ENCODE results near the gene GPRC5C.

The GPRC5C gene

DNA sequence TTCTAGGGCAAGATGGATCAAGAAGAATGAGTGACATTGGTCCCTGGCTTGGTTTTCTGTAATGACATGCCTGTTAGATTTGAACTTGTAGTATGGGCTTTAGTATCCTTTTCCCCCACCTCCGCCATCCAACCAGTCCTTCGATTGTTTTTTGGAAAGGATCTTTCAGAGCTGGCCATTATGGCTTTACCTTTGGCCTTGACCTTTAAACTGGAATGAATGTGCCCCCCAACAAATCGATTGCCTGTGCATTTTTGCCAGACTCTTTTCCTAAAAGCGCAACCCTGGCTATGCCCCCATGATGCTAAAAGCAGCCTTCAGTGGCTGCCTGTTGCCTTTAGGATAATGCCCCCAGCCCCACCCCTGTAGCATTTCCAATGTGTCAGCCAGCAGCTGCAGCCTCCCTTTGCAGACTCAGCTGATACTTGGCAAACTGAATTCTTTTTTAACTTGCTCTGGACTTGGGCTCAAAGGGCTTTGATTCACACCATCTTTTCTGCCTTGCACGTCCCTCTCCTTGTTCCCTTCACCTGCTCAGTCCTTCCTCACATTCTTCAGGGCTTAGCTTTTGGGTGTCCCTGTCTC, 4.0 kb downstream of the GPRC5C start:
- DNase-seq = no peak

DNA sequence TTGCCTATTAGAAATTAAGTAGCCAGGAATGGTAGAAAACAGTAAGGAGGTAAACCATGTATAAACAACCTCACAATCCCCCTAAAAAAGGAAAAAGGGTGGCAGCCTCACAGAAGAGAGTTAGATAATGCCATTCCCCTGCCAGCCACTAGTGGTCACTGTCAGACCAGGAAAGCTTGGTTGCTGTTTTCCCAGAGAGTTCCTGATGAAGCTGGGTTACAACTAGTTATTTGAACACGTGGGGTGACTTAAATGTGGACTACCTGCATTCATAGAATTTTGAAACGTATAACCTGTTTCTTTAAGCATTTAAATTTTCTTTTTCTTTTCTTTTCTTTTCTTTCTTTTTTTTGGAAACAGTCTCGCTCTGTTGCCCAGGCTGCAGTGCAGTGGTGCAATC, 5.8 kb downstream of the GPRC5C start:
- DNase-seq = no peak

- no peak for DNase-seq
Observed at GRCh38 chr17:74439691-74440567, 8.0 kb downstream of the GPRC5C start.

- DNase-seq = no peak
Observed at GRCh38 chr17:74441537-74441936, 9.6 kb downstream of the GPRC5C start.

DNA sequence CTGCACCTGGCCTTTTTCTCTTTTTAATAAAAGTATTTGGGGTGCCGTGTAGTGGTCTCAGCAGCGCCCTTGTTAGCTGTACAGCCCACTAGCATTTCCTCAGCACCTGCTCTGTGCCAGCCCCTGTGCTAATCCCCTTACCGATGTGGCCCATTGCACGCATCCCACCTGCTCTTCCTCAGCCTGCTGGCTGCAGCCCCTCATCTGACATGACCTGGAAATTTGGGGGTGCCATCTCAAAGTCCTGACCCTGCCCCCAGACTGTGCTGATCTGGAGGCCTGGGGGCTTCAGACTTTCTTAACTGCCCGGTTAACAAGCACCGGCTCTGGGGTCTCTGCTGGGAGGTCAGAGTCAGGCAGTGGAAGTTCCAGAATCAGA, 10.4 kb downstream of the GPRC5C start:
- no peak for DNase-seq

GRCh38 chr17:74442670-74443515, 11.0 kb downstream of the GPRC5C start:
- peak; percentile 63 for DNase-seq

- DNase-seq = no peak
Observed at GRCh38 chr17:74443516-74444296, 11.8 kb downstream of the GPRC5C start.

DNA sequence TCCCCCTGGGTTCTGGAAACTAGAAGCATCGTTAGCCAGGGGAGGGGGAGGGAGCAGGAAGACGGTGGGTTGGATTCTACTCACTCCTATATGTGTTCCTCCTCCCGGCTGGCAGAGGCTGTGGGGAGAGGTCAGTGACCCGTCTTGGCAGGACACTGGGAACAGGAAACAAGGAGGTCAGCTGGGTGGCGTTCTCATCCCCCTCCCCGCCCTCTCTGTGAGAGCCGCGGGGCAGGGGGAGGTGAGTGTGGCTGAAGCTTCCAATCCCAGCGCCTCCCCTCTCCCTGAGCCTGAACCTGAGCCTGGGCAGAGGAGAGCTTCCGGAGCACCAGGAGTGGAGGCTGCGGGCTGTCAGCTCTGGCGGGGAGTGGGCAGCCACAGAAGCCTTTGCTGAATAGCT, 12.5 kb downstream of the GPRC5C start:
- DNase-seq = no peak

GRCh38 chr17:74445158-74445557, 13.3 kb downstream of the GPRC5C start:
- no peak for DNase-seq

GRCh38 chr17:74446551-74447500, 14.9 kb downstream of the GPRC5C start:
- peak; percentile 29 for DNase-seq

DNA sequence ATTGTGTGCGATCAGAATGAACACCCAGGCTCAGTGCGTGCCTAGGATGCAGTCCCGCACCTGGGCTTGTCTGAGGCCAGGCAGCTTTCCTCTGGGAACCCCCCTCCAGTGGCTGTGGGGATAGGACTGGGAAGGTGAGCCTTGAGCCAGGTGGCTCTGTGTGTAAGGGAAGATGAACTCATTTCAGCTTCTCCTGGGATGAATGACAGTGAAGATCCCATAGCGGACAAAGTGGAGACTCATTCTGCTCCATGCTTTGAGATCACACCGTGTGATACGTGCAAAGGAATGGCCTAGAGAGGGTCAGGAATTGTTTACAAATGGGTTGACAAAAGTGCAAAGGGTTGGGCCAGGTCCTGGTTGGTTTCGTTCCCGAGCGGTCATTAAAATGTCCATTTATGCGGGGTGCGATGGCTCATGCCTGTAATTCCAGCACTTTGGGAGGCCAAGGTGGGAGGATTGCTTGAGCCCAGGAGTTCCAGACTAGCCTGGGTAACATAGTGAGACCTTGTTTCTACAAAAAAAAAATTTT, 15.8 kb downstream of the GPRC5C start:
- DNase-seq = no peak

DNA sequence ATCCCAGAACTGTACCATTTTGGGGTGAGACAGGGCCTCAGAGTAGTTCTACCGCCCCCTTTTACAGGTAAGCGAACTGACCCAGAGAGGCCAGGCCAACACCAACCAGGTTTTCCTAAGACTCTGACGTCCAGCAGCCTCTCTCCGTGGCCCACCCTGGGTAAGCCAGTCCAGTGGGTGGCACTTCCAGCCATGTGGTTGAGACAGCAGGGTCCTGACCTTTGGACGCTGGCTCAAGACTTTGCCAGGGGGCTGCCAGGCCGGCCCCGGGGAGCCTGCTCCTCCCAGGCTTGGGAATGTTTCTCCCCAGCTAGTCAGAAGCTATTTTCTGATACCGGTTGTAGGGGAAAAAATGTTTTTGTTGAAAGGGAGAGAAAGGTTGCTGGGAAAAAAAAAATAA, 16.9 kb downstream of the GPRC5C start:
- DNase-seq = no peak

DNA sequence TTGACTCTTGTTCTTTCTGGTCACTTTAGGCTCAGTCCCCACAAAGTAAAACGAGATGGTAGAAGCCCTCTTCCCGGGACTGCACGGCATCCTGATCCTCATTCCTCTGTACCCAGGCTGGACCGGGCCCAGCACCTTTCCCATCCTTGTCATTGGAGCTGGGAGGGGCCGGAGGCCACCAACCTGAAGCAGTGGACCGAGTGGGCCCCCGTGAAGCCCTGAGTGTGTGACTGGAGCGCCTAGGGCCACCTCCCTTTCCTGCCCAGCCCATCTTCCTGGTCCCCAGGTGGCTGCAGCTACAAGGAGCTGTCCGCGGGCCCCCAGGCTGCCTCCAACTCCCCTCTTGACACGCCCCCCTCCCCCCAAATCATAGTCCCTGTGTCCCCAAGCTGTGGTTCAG, 17.4 kb downstream of the GPRC5C start:
- no peak for DNase-seq

DNA sequence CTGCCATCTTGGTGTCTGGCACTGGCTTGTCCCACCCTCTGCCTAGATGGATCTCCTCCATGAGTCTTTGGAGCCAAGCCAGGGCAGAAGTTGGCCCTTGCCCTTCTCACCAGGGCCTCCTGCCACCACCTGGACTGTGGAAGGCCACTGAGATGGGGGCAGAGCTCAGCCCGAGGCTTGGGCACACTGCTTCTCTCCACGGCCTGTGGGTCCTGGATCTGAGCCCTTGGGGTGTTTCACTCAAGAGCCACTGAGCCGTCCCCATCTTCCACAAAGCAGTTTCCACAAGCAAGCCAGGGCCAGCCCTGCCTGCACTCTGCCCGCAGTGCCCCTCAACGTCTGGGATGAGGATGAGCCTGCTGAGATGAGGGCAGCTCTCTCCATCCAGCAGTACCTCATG, 17.9 kb downstream of the GPRC5C start:
- DNase-seq = no peak

DNA sequence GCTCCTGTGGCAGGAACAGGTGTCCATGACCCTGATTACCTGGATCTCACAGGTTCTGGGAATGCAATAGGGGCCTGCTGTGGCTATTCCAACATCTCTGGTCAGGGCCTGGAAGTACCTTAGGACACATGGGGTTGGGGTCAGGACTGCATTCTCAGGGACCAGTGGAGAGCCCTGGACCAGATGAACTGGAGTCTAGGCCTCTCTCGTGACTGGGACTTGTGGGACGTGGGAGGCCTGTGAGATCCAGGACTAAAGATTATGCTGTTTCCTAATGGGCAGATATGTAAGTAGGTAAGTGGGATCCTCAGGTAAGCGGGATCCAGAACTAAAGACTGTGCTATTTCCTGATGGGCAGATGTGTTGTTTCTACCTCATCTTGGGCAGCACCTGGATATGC, 18.3 kb downstream of the GPRC5C start:
- DNase-seq = no peak

GRCh38 chr17:74450925-74451403, 19.1 kb downstream of the GPRC5C start:
- DNase-seq = no peak

GRCh38 chr17:74451557-74451956, 19.7 kb downstream of the GPRC5C start:
- no peak for DNase-seq

DNA sequence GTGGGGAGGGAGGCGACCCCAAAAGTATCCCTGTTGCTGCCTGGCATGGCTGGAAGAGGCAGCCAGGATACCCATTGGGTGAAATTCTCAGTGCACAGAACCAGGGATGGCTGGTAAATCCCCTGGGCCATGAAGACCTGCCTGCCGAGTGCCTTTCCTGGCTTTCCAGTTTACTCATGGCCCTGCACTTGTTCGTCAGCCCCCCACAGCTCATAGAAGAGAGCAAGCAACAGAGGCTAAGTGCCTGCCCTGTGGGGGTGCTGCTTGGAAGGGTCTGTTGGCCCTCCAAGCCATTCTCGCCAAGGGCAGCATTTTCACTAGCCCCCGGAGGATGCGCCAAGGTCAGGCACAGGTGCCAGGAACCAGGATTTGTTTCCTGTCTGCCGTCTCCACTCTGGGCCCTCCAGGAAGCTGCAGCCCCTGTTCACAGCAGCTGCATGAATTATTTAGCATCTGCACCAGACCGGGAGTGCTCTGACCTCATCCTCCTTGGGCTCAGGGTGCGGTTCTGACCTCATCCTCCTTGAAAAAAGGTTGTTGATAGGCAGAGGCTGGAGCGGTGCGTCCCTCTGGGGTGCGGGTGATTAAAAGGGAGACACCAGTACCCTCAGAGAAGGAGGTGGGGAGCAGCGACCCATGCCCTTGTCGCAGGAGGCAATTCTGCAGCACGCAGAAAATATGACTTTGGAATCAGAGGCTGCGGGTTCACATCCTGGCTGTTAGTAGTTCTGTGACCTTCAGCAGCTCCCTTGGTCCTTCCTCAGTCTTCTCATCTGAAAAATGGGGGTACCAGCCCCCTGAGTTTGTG, 20.3 kb downstream of the GPRC5C start:
- no peak for DNase-seq

GRCh38 chr17:74452841-74453661, 21.2 kb downstream of the GPRC5C start:
- DNase-seq = no peak
